K562 (cell line): ENCODE data around the gene COPS9. TPM values are rescaled to one million over a fixed set of nuclear protein-coding genes. Genes with fewer than 3 reads are reported as not detected.

Experiments
- FIP1L1 ChIP-seq: fragments of 200-400 bp; formaldehyde crosslinking; IDR thresholded peaks from 2 replicates; pipeline ENCODE4 v1.6.1; 2018; ENCODE audit warnings: mild to moderate bottlenecking, low read depth, low read length; ENCODE audit not compliant: poor library complexity, severe bottlenecking
- HDAC3 ChIP-seq: fragments of 450-650 bp; IDR thresholded peaks from 2 replicates; pipeline ENCODE4 v1.6.1; 2018; ENCODE audit warnings: borderline replicate concordance, mild to moderate bottlenecking, moderate library complexity; ENCODE audit not compliant: partially characterized antibody
- POLR3G ChIP-seq: IDR thresholded peaks from 2 replicates; pipeline ENCODE4 v1.6.1; 2011; ENCODE audit not compliant: insufficient read length, insufficient replicate concordance; ENCODE audit errors: extremely low read depth
- SAP30 ChIP-seq: fragments of 200-600 bp; sonication (generic); IDR thresholded peaks from 2 replicates; pipeline ENCODE4 v1.6.1; 2012; ENCODE audit warnings: borderline replicate concordance, low read depth, mild to moderate bottlenecking, moderate library complexity, low read length, control low read depth, inconsistent platforms; ENCODE audit not compliant: insufficient read depth, poor library complexity, severe bottlenecking
- SMAD3 ChIP-seq: fragments of 450-650 bp; formaldehyde crosslinking; conservative IDR thresholded peaks from 2 replicates; pipeline ENCODE4 v1.4.0; 2020; ENCODE audit warnings: mild to moderate bottlenecking
- WHSC1 ChIP-seq: IDR thresholded peaks from one replicate; pipeline ENCODE4 v1.6.1; 2012; ENCODE audit warnings: low read length, control low read depth, inconsistent platforms
- ZNF398 ChIP-seq: fragments of 250-450 bp; sonication (Bioruptor Pico); IDR thresholded peaks from 2 replicates; pipeline ENCODE4 v1.8.0; 2021; ENCODE audit warnings: moderate library complexity, mild to moderate bottlenecking, inconsistent platforms
- ZNF512 ChIP-seq: IDR thresholded peaks from 2 replicates; pipeline ENCODE4 v1.6.1; 2016; ENCODE audit warnings: missing genetic modification characterization, missing compliant biosample characterization
- polyA plus RNA-seq, 8 experiments: library from polyadenylated mRNA; depleted of rRNA in 4 of 8; stranded (reverse) in 5 of 8; unstranded in 3 of 8; fragments of >200 nt; fragmentation: Nextera tagmentation in 2 of 8; fragmentation: Illumina TruSeq in 1 of 8; extraction: Ambion mirVana in 2 of 8; extraction: Trizol in 1 of 8; gene quantifications; 2 replicates each; pipeline versions ENCODE4 v1.2.1 to v1.2.3, GENCODE V29; 2011 to 2014; ENCODE audit warnings: inconsistent platforms in 1 of 8, missing spikeins in 1 of 8
- total RNA-seq, 7 experiments: library from RNA; depleted of rRNA in 6 of 7; stranded (reverse); fragments of >200 nt in 6 of 7; fragmentation: Illumina TruSeq in 2 of 7; extraction: Trizol in 2 of 7; gene quantifications; 2 replicates each; pipeline versions ENCODE4 v1.2.1 to v1.2.3, GENCODE V29; 2011 to 2021; ENCODE audit warnings: low replicate concordance in 1 of 7
- TF ChIP-seq, protein P1 (sequence below): fragments of 200-600 bp; sonication (generic); IDR thresholded peaks from one replicate; pipeline ENCODE4 v1.6.1; 2012; ENCODE audit warnings: mild to moderate bottlenecking, low read depth, low read length, inconsistent platforms
- TF ChIP-seq, protein P2 (sequence below): fragments of 450-650 bp; IDR thresholded peaks from one replicate; pipeline ENCODE4 v1.6.1; 2018; ENCODE audit warnings: mild to moderate bottlenecking, moderate library complexity; ENCODE audit not compliant: partially characterized antibody

Gene COPS9
- total and polyA plus RNA-seq, 9 of the 15 experiments (the other 6 are each of a cell fraction or from before 2014, with no cell fraction given) = 55.0 to 281 (median 99.9) TPM

GRCh38 chr2:240136013-240136670 is at the start of gene COPS9 (continued):
- TF ChIP-seq, protein P1, sequence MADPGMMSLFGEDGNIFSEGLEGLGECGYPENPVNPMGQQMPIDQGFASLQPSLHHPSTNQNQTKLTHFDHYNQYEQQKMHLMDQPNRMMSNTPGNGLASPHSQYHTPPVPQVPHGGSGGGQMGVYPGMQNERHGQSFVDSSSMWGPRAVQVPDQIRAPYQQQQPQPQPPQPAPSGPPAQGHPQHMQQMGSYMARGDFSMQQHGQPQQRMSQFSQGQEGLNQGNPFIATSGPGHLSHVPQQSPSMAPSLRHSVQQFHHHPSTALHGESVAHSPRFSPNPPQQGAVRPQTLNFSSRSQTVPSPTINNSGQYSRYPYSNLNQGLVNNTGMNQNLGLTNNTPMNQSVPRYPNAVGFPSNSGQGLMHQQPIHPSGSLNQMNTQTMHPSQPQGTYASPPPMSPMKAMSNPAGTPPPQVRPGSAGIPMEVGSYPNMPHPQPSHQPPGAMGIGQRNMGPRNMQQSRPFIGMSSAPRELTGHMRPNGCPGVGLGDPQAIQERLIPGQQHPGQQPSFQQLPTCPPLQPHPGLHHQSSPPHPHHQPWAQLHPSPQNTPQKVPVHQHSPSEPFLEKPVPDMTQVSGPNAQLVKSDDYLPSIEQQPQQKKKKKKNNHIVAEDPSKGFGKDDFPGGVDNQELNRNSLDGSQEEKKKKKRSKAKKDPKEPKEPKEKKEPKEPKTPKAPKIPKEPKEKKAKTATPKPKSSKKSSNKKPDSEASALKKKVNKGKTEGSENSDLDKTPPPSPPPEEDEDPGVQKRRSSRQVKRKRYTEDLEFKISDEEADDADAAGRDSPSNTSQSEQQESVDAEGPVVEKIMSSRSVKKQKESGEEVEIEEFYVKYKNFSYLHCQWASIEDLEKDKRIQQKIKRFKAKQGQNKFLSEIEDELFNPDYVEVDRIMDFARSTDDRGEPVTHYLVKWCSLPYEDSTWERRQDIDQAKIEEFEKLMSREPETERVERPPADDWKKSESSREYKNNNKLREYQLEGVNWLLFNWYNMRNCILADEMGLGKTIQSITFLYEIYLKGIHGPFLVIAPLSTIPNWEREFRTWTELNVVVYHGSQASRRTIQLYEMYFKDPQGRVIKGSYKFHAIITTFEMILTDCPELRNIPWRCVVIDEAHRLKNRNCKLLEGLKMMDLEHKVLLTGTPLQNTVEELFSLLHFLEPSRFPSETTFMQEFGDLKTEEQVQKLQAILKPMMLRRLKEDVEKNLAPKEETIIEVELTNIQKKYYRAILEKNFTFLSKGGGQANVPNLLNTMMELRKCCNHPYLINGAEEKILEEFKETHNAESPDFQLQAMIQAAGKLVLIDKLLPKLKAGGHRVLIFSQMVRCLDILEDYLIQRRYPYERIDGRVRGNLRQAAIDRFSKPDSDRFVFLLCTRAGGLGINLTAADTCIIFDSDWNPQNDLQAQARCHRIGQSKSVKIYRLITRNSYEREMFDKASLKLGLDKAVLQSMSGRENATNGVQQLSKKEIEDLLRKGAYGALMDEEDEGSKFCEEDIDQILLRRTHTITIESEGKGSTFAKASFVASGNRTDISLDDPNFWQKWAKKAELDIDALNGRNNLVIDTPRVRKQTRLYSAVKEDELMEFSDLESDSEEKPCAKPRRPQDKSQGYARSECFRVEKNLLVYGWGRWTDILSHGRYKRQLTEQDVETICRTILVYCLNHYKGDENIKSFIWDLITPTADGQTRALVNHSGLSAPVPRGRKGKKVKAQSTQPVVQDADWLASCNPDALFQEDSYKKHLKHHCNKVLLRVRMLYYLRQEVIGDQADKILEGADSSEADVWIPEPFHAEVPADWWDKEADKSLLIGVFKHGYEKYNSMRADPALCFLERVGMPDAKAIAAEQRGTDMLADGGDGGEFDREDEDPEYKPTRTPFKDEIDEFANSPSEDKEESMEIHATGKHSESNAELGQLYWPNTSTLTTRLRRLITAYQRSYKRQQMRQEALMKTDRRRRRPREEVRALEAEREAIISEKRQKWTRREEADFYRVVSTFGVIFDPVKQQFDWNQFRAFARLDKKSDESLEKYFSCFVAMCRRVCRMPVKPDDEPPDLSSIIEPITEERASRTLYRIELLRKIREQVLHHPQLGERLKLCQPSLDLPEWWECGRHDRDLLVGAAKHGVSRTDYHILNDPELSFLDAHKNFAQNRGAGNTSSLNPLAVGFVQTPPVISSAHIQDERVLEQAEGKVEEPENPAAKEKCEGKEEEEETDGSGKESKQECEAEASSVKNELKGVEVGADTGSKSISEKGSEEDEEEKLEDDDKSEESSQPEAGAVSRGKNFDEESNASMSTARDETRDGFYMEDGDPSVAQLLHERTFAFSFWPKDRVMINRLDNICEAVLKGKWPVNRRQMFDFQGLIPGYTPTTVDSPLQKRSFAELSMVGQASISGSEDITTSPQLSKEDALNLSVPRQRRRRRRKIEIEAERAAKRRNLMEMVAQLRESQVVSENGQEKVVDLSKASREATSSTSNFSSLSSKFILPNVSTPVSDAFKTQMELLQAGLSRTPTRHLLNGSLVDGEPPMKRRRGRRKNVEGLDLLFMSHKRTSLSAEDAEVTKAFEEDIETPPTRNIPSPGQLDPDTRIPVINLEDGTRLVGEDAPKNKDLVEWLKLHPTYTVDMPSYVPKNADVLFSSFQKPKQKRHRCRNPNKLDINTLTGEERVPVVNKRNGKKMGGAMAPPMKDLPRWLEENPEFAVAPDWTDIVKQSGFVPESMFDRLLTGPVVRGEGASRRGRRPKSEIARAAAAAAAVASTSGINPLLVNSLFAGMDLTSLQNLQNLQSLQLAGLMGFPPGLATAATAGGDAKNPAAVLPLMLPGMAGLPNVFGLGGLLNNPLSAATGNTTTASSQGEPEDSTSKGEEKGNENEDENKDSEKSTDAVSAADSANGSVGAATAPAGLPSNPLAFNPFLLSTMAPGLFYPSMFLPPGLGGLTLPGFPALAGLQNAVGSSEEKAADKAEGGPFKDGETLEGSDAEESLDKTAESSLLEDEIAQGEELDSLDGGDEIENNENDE = no peak
- TF ChIP-seq POLR3G = no peak
- TF ChIP-seq, protein P2, sequence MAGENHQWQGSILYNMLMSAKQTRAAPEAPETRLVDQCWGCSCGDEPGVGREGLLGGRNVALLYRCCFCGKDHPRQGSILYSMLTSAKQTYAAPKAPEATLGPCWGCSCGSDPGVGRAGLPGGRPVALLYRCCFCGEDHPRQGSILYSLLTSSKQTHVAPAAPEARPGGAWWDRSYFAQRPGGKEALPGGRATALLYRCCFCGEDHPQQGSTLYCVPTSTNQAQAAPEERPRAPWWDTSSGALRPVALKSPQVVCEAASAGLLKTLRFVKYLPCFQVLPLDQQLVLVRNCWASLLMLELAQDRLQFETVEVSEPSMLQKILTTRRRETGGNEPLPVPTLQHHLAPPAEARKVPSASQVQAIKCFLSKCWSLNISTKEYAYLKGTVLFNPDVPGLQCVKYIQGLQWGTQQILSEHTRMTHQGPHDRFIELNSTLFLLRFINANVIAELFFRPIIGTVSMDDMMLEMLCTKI = no peak
- no peak for TF ChIP-seq ZNF398 (CRISPR knock-in tag)
- no peak for TF ChIP-seq WHSC1
- no peak for TF ChIP-seq FIP1L1
- no peak for TF ChIP-seq SMAD3 (CRISPR knock-in tag)
- no peak for TF ChIP-seq ZNF512 (tag)
- no peak for TF ChIP-seq HDAC3
- TF ChIP-seq SAP30 = no peak
